Esophagus muscularis mucosa (tissue), 2 donors: ENCODE results near the gene PSMB11.
"Not testable (repeated sequence)": the region's sequence is repeated elsewhere in the genome, so short reads cannot be mapped to it uniquely, and the experiment has no call there.

ENCODE experiments used
- POLR2A ChIP-seq: fragments of 450-650 bp; IDR thresholded peaks from one replicate; pipeline ENCODE4 v1.6.1; 2017; ENCODE audit warnings: antibody characterized with exemption, moderate library complexity, mild to moderate bottlenecking, low read depth
- POLR2AphosphoS5 ChIP-seq, 2 donors: sonication (generic); formaldehyde crosslinking; IDR thresholded peaks; one replicate each; pipeline ENCODE4 v1.6.1; 2017; ENCODE audit warnings: antibody characterized with exemption in 2 of 2

DNA sequence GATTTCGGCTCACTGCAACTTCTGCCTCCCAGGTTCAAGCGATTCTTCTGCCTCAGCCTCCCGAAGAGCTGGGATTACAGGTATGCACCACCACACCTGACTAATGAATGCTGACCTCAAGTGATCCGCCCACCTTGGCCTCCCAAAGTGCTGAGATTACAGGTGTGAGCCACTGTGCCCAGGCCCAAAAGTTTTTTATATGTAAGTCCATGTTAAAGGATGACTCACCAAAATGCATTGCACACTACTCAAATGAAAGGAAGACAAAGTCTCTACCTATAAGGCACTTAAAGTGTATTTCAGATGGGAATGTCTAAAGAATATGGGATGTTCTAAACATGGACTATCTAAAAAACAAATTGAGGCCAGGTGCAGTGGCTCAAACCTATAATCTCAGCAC is 37.7 kb upstream of the PSMB11 start:
- not testable (repeated sequence) for TF ChIP-seq POLR2A; POLR2AphosphoS5 (IDR thresholded peaks at IDR 0.05)
